Left ventricle myocardium inferior (tissue), 1 donor: ENCODE data around the gene FEN1. TPM values are rescaled to one million over a fixed set of nuclear protein-coding genes. Genes with fewer than 3 reads are reported as not detected.
A peak's percentile ranks its signal among the peaks of the same experiment; 100 is the strongest.

Experiments
- DNase-seq: peaks from one replicate; pipeline ENCODE4 v3.0.0-alpha.2; 2020
- H3K27ac ChIP-seq: fragments of 200-600 bp; replicated peaks from 2 replicates; pipeline ENCODE4 v1.8.0; 2021
- H3K27me3 ChIP-seq: fragments of 200-600 bp; 2 replicates; pipeline ENCODE4 v1.8.0; 2021; ENCODE audit warnings: low read depth
- H3K36me3 ChIP-seq: fragments of 200-600 bp; 2 replicates; pipeline ENCODE4 v1.8.0; 2021
- H3K4me1 ChIP-seq: fragments of 200-600 bp; 2 replicates; pipeline ENCODE4 v1.8.0; 2021
- H3K4me3 ChIP-seq: fragments of 200-600 bp; 2 replicates; pipeline ENCODE4 v1.8.0; 2021; ENCODE audit warnings: mild to moderate bottlenecking, moderate library complexity
- H3K9me3 ChIP-seq: fragments of 200-600 bp; replicated peaks from 2 replicates; pipeline ENCODE4 v1.8.0; 2021
- intact Hi-C: fragments of 100-400 bp; cut with micrococcal nuclease; formaldehyde crosslinking; loops from one replicate; pipeline ENCODE4 v1.11.0; 2022
- total RNA-seq: library from RNA; stranded (reverse); fragmentation: NEBNext Ultra II Directional; extraction: Animal tissue kit (Norgen Biotek cat#: 25700); gene quantifications from one replicate; pipeline ENCODE4 v1.2.1, GENCODE V29; 2021
- TF ChIP-seq, protein P1 (sequence below): fragments of 200-600 bp; IDR thresholded peaks from 2 replicates; pipeline ENCODE4 v1.8.0; 2021; ENCODE audit warnings: antibody characterized with exemption, mild to moderate bottlenecking, borderline replicate concordance
- donor health status: DM: no; HTN: yes; CAD: no; lungs with severe emphysema.

FEN1 gene
- total RNA-seq, 1 donor from 2014 or later: 5.8 TPM

DNA sequence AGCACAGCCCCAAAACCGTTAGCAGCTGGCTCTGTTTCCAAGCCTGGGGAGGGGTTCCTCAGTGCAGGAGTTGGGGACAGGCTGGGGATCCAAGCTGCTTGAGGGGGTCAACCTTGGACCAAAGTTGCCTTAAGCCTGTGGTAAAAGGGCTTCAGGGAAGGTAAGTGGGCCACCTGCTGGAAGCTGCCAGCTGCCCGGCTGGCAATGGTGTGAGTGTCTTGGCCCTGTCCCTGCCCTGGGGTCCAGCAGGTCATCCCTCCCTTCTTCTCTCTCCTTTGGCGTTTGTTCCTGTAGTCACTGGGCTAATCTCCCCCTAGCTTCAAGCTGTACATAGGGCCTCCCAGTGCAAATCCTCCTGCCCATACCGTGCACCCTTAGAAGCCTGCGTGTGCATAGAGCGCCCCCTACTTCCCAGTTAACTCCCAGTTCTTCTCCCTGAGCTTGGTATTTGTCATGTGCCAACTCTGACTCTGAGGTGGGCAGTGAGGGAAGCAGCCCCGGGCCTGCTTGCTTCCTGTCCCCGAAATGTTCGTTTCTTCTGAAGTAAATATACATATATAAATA lies 4.7 kb upstream of the FEN1 start:
- H3K27me3 ChIP-seq: no peaks in the 10 kb centered on the region
- no peaks in the 10 kb centered on the region for H3K9me3 ChIP-seq
- TF ChIP-seq, protein P1, sequence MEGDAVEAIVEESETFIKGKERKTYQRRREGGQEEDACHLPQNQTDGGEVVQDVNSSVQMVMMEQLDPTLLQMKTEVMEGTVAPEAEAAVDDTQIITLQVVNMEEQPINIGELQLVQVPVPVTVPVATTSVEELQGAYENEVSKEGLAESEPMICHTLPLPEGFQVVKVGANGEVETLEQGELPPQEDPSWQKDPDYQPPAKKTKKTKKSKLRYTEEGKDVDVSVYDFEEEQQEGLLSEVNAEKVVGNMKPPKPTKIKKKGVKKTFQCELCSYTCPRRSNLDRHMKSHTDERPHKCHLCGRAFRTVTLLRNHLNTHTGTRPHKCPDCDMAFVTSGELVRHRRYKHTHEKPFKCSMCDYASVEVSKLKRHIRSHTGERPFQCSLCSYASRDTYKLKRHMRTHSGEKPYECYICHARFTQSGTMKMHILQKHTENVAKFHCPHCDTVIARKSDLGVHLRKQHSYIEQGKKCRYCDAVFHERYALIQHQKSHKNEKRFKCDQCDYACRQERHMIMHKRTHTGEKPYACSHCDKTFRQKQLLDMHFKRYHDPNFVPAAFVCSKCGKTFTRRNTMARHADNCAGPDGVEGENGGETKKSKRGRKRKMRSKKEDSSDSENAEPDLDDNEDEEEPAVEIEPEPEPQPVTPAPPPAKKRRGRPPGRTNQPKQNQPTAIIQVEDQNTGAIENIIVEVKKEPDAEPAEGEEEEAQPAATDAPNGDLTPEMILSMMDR: peak; percentile 34
- H3K4me3 ChIP-seq: no peak overlapping the region
- DNase-seq: no peak
- intact Hi-C loops: no loop called here
- peaks cover 21% of the 10 kb centered on the region for H3K4me1 ChIP-seq
- no peak overlapping the region for H3K27ac ChIP-seq
- H3K36me3 ChIP-seq: peaks cover 55% of the 10 kb centered on the region

DNA sequence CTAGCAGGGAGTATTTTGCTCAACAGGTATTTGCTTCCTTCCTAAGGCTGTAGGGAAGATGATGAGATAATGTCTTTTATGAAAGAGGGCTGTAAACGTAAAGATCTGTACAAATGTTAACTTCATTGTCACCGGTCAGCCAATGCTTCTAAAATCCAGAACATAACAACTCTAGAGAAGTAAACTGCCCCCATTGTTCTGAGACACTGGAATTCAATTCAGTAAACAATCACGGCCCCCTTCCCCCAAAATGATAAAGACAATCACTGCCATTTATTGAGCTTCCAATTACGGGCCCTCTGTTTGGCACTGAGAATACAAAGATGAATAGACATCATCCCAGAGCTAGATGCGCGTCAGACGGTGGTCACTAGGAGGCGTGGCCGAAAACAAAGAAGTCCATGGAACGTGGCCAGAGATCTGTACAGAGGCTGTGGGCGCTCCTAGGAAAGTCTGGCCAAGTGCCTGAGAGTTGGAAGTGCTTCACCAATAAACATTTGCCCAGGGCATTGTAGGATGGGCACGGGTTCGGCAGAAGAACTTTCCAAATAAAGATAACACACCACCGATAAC lies 888 bp upstream of the FEN1 start:
- no peaks in the 10 kb centered on the region for H3K27me3 ChIP-seq
- peak overlapping the region; percentile 96 for H3K27ac ChIP-seq
- DNase-seq: peak; percentile 32
- intact Hi-C loops: loop anchor here (10.0 kb wide), 3 partner anchors 103 to 293 kb away; partner anchors contain the start of gene FADS3
- peaks cover 50% of the 10 kb centered on the region for H3K36me3 ChIP-seq
- peak overlapping the region; percentile 88 for H3K4me3 ChIP-seq
- TF ChIP-seq, protein P1: no peak
- H3K4me1 ChIP-seq: peaks cover 30% of the 10 kb centered on the region
- H3K9me3 ChIP-seq: no peaks in the 10 kb centered on the region

DNA sequence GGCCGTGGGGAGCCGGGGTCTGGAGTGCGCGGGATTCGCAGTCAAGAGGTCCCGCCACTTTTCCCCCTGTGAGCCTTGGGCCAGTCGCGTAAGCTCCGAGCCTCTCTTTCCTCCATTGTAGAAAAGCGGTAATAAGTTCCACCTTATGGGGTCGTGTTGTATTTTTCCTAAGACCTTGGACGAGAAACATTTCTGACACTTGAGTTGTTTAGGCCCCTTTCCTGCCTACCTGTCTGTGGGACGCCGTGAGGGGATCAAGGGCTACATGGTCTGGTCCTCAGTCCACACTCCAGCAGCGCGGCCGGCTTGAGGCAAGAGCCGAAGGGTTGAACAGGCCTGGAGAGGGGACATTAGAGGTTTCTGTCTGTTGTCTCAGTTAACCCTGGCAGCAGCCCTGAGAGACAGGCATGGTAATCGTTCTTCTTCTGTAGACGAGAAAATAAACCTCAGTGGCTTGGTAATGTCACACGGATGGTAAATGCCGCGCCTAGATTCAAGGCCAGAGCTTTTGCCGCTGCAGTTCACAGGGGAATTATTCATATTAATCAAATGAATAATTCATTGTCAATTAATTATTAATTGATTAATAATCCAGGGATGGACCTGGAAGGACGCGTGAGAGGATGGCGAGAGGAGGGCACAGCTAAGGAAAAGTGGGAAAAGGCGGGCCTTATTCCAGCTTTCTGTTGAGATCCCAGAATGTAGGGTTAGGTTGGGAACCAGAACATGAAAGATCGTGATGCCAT lies 545 bp downstream of the FEN1 start:
- TF ChIP-seq, protein P1: no peak
- H3K36me3 ChIP-seq: peaks cover 35% of the 10 kb centered on the region
- H3K27ac ChIP-seq: peak overlapping the region; percentile 96
- H3K4me1 ChIP-seq: peaks cover 37% of the 10 kb centered on the region
- H3K4me3 ChIP-seq: peak overlapping the region; percentile 88
- no peaks in the 10 kb centered on the region for H3K9me3 ChIP-seq
- no peaks in the 10 kb centered on the region for H3K27me3 ChIP-seq
- DNase-seq: no peak
- intact Hi-C loops: loop anchor here (10.0 kb wide), 3 partner anchors 102 to 292 kb away; partner anchors contain the start of gene FADS3

DNA sequence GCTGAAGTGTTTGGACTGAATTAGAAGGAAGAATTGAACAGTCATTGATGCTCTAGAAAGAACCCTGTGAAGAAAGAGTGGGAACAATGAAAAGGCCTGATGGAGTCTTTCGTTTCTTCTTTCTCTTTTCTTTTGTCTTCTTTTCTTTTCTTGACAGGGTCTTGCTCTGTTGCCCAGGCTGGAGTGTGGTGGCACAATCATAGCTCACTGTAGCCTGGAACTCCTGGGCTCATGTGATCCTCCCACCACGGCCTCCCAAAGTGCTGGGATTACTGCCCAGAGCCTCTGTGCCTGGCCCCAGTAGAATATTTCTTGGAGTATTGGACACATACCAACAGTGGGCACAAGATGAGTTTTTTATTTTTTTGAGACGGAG lies 1.1 kb downstream of the FEN1 start:
- intact Hi-C loops: loop anchor here (10.0 kb wide), 3 partner anchors 101 to 291 kb away; partner anchors contain the start of gene FADS3
- DNase-seq: no peak
- TF ChIP-seq, protein P1: no peak
- H3K4me3 ChIP-seq: peak overlapping the region; percentile 88
- H3K27me3 ChIP-seq: no peaks in the 10 kb centered on the region
- no peak overlapping the region for H3K27ac ChIP-seq
- H3K36me3 ChIP-seq: peaks cover 30% of the 10 kb centered on the region
- H3K4me1 ChIP-seq: peaks cover 37% of the 10 kb centered on the region
- no peaks in the 10 kb centered on the region for H3K9me3 ChIP-seq

DNA sequence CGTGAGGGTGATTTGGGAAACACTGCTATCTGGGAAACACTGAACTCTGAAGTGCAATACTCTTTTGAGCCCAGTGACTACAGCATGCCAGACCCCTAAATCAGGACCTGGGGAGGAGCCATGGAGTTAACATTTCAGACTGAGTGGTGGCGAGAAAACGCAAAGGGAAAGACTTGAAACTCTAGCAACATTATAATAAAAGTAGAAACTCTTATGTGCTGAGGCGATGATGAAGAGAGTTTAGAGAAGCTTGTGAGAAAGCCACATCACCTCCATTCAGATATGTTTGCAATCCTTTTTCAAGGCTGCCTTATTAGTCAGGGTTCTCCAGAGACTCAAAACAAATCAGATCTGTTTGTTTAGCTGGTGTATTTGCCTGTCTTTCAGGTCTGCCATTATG lies 1.9 kb downstream of the FEN1 start:
- peaks cover 37% of the 10 kb centered on the region for H3K4me1 ChIP-seq
- no peak overlapping the region for H3K27ac ChIP-seq
- no peak for DNase-seq
- peaks cover 22% of the 10 kb centered on the region for H3K36me3 ChIP-seq
- H3K27me3 ChIP-seq: no peaks in the 10 kb centered on the region
- intact Hi-C loops: loop anchor here (10.0 kb wide), 3 partner anchors 100 to 290 kb away; partner anchors contain the start of gene FADS3
- no peak overlapping the region for H3K4me3 ChIP-seq
- TF ChIP-seq, protein P1: no peak
- no peaks in the 10 kb centered on the region for H3K9me3 ChIP-seq
